HCT116 (cell line): ENCODE measurements around the gene NGEF. TPM values are rescaled to one million over a fixed set of nuclear protein-coding genes. Genes with fewer than 3 reads are reported as not detected.

Experiments used
- ATAC-seq: fragments of 200-7000 bp; cut with Tn5 transposase; 2 replicates; pipeline ENCODE4 v1.9.1; 2020; ENCODE audit warnings: mild to moderate bottlenecking, moderate library complexity
- BruUV-seq: library from RNA; stranded (reverse); fragments of 400-500 nt; replicated peaks from 2 replicates; lab custom pipeline; 2021; lab: Mats Ljungman, UMichigan
- CTCF ChIA-PET: fragments of 300-600 bp; sonication (Branson Sonifier 250); formaldehyde crosslinking; loops from one replicate; lab custom pipeline; 2021; ENCODE audit warnings: antibody characterized with exemption; lab: Charles Lee
- POLR2A ChIA-PET: fragments of 300-600, 350-600 bp; sonication (Branson Sonifier 250); formaldehyde crosslinking; loops from one replicate; lab custom pipeline; 2021; ENCODE audit warnings: antibody characterized with exemption; lab: Charles Lee
- RAD21 ChIA-PET, 2 experiments: fragments of 300-600 bp; sonication (Branson Sonifier 250); formaldehyde crosslinking; loops; one replicate each; lab custom pipeline; 2023; ENCODE audit warnings: low total read pairs in 2 of 2; ENCODE audit not compliant: uncharacterized antibody in 2 of 2, unreplicated experiment in 2 of 2, low non-redundant PET in 1 of 2; lab: Charles Lee
- DNase-seq: peaks from one replicate; pipeline ENCODE4 v3.0.0-alpha.2; 2010; ENCODE audit warnings: low read depth, low spot score
- H2AFZ ChIP-seq: fragments of 200-600 bp; shearing (Covaris generic), sonication (generic); 2 replicates; pipeline ENCODE4 v1.6.1; 2017; ENCODE audit warnings: low read depth, mixed run types, mixed read lengths, antibody characterized with exemption, low read length; ENCODE audit not compliant: poor library complexity, severe bottlenecking
- H3K27ac ChIP-seq: 2 replicates; pipeline ENCODE4 v1.5.1; 2012; ENCODE audit warnings: low read depth, low read length
- H3K27me3 ChIP-seq: fragments of 200-600 bp; sonication (generic); 2 replicates; pipeline ENCODE4 v1.6.1; 2016; ENCODE audit warnings: mixed run types, low read length, mixed read lengths; ENCODE audit not compliant: insufficient read depth
- H3K36me3 ChIP-seq, 2 experiments: fragments of 200-500 bp in 1 of 2; fragments of 200-600 bp in 1 of 2; sonication (Bioruptor generic) in 1 of 2; sonication (generic) in 1 of 2; 2 replicates each; pipeline versions ENCODE4 v1.5.1 to v1.6.1; 2014 to 2016; ENCODE audit warnings: low read length in 2 of 2, inconsistent platforms in 1 of 2, mixed read lengths in 1 of 2, mixed run types in 1 of 2; ENCODE audit not compliant: insufficient read depth in 2 of 2, control insufficient read depth in 1 of 2
- H3K4me1 ChIP-seq, 2 experiments: fragments of 200-600 bp in 1 of 2; sonication (generic) in 1 of 2; 2 replicates each; pipeline versions ENCODE4 v1.5.1 to v1.6.1; 2012 to 2017; ENCODE audit warnings: low read length in 2 of 2, inconsistent platforms in 1 of 2, mild to moderate bottlenecking in 1 of 2, mixed read lengths in 1 of 2, mixed run types in 1 of 2, moderate library complexity in 1 of 2; ENCODE audit not compliant: insufficient read depth in 2 of 2, control insufficient read depth in 1 of 2
- H3K4me2 ChIP-seq: fragments of 200-600 bp; sonication (generic); 2 replicates; pipeline ENCODE4 v1.6.1; 2017; ENCODE audit warnings: mixed run types, low read length, mixed read lengths
- H3K4me3 ChIP-seq, 2 experiments: fragments of 200-600 bp in 1 of 2; sonication (generic) in 1 of 2; replicated peaks in 1 of 2; 2 replicates each; pipeline ENCODE4 v1.5.1; 2011 to 2016; ENCODE audit warnings: low read length in 2 of 2, control low read depth in 1 of 2, low read depth in 1 of 2, mild to moderate bottlenecking in 1 of 2, mixed read lengths in 1 of 2, mixed run types in 1 of 2
- H3K79me2 ChIP-seq: fragments of 200-600 bp; sonication (generic); 2 replicates; pipeline ENCODE4 v1.6.1; 2017; ENCODE audit warnings: mild to moderate bottlenecking, mixed run types, low read length, moderate library complexity, mixed read lengths; ENCODE audit not compliant: insufficient read depth
- H3K9ac ChIP-seq: fragments of 200-600 bp; sonication (generic); 2 replicates; pipeline ENCODE4 v1.6.1; 2016; ENCODE audit warnings: low read length, mixed read lengths
- H3K9me2 ChIP-seq: fragments of 200-600 bp; sonication (generic), shearing (Covaris generic); 2 replicates; pipeline ENCODE4 v1.6.1; 2017; ENCODE audit warnings: mixed run types, mild to moderate bottlenecking, moderate library complexity; ENCODE audit not compliant: insufficient read depth
- H3K9me3 ChIP-seq, 2 experiments: fragments of 200-500 bp in 1 of 2; fragments of 200-600 bp in 1 of 2; sonication (Bioruptor generic) in 1 of 2; sonication (generic) in 1 of 2; 2 replicates each; pipeline ENCODE4 v1.6.1; 2014 to 2017; ENCODE audit warnings: low read length in 2 of 2, mixed read lengths in 2 of 2, inconsistent platforms in 1 of 2, low read depth in 1 of 2, mild to moderate bottlenecking in 1 of 2, mixed run types in 1 of 2, moderate library complexity in 1 of 2; ENCODE audit not compliant: control insufficient read depth in 1 of 2, insufficient read depth in 1 of 2
- H4K20me1 ChIP-seq: fragments of 200-600 bp; sonication (generic), shearing (Covaris generic); 2 replicates; pipeline ENCODE4 v1.6.1; 2017; ENCODE audit warnings: mixed run types, mild to moderate bottlenecking, moderate library complexity; ENCODE audit not compliant: insufficient read depth
- CBX3 ChIP-seq: IDR thresholded peaks from 2 replicates; pipeline ENCODE4 v1.6.1; 2012; ENCODE audit warnings: low read depth
- CEBPB ChIP-seq: IDR thresholded peaks from 2 replicates; pipeline ENCODE4 v1.6.1; 2012; ENCODE audit warnings: low read depth
- EGR1 ChIP-seq: IDR thresholded peaks from 2 replicates; pipeline ENCODE4 v1.6.1; 2012; ENCODE audit warnings: low read depth
- ELF1 ChIP-seq: IDR thresholded peaks from 2 replicates; pipeline ENCODE4 v1.6.1; 2012; ENCODE audit warnings: low read depth, borderline replicate concordance
- FOSL1 ChIP-seq: IDR thresholded peaks from 2 replicates; pipeline ENCODE4 v1.6.1; 2012; ENCODE audit warnings: low read depth
- JUND ChIP-seq: IDR thresholded peaks from 2 replicates; pipeline ENCODE4 v1.6.1; 2012
- POLR2A ChIP-seq: IDR thresholded peaks from 2 replicates; pipeline ENCODE4 v1.7.0; 2011; ENCODE audit warnings: borderline replicate concordance; ENCODE audit not compliant: insufficient read depth, insufficient read length; ENCODE audit errors: extremely low read depth
- RAD21 ChIP-seq: IDR thresholded peaks from 2 replicates; pipeline ENCODE4 v1.6.1; 2012; ENCODE audit warnings: low read depth, mild to moderate bottlenecking
- SP1 ChIP-seq: IDR thresholded peaks from 2 replicates; pipeline ENCODE4 v1.6.1; 2012; ENCODE audit warnings: low read depth
- TCF7L2 ChIP-seq: IDR thresholded peaks from 2 replicates; pipeline ENCODE4 v1.7.0; 2011; ENCODE audit warnings: borderline replicate concordance, inconsistent platforms; ENCODE audit not compliant: insufficient read depth, insufficient read length; ENCODE audit errors: extremely low read depth
- YY1 ChIP-seq: IDR thresholded peaks from 2 replicates; pipeline ENCODE4 v1.6.1; 2011; ENCODE audit warnings: low read length, low read depth, moderate library complexity, mild to moderate bottlenecking; ENCODE audit not compliant: insufficient replicate concordance; ENCODE audit errors: extremely low read depth
- ZNF274 ChIP-seq: fragments of 200-500 bp; sonication (Bioruptor generic); IDR thresholded peaks from 2 replicates; pipeline ENCODE4 v1.6.1; 2014; ENCODE audit warnings: mild to moderate bottlenecking, low read depth, low read length, inconsistent platforms
- intact Hi-C: fragments of 100-400 bp; cut with micrococcal nuclease; formaldehyde crosslinking; loops from 2 replicates; pipeline ENCODE4 v1.10.0; 2022
- total RNA-seq: library from RNA; stranded (reverse); gene quantifications from one replicate; pipeline ENCODE4 v1.2.1, GENCODE V29; 2021; ENCODE audit not compliant: unreplicated experiment
- TF ChIP-seq, protein P1 (sequence below): IDR thresholded peaks from 2 replicates; pipeline ENCODE4 v1.6.1; 2012
- TF ChIP-seq, protein P2 (sequence below): IDR thresholded peaks from 2 replicates; pipeline ENCODE4 v1.6.1; 2012
- TF ChIP-seq, protein P3 (sequence below), 3 experiments: fragments of 200-600 bp in 1 of 3; sonication (generic) in 1 of 3; IDR thresholded peaks in 2 of 3; conservative IDR thresholded peaks in 1 of 3; 2 replicates each; pipeline ENCODE4 v1.5.1; 2012 to 2017; ENCODE audit warnings: low read depth in 2 of 3, low read length in 2 of 3, antibody characterized with exemption in 1 of 3, borderline replicate concordance in 1 of 3, control low read depth in 1 of 3, mild to moderate bottlenecking in 1 of 3, mixed read lengths in 1 of 3, mixed run types in 1 of 3, moderate library complexity in 1 of 3; ENCODE audit not compliant: insufficient read depth in 1 of 3

Gene NGEF
- total RNA-seq, 1 experiment from 2014 or later, result 12.6 TPM

DNA sequence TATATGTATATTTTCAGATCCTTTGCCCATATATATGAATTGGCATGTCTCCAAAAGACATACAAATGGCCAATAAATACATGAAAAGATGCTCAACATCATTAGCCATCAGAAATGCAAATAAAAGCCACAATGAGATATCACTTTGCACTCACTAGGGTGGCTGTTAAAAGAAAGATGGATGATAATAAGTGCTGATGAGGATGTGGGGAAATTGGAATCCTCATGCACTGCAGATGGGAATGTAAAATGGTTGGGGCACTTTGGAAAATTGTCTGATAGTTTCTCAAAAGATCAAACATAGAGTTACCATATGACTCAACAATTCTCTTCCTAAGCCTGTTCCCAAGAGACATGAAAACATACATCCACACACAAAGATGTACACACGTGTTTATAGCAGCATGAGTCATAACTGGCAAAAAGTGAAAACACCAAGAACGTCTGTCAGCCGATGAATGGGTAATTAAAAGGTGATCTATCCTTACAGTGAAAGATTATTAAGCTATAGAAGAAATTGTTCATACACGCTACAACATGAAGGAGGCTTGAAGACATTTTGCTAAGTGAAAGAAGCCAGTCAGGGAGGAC lies 19.7 kb downstream of the NGEF start:
- ATAC-seq, result no peak
- H3K9ac ChIP-seq, result no peak overlapping the region
- peak overlapping the region; percentile 2 for H2AFZ ChIP-seq
- H3K36me3 ChIP-seq, result no peaks in the 10 kb centered on the region
- ChIA-PET CTCF (no interaction called here), RAD21 (no interaction called here), POLR2A (no interaction called here)
- H3K79me2 ChIP-seq, result no peaks in the 10 kb centered on the region
- BruUV-seq, result no TSS peak
- no peaks in the 10 kb centered on the region for H3K27me3 ChIP-seq
- TF ChIP-seq, protein P1, sequence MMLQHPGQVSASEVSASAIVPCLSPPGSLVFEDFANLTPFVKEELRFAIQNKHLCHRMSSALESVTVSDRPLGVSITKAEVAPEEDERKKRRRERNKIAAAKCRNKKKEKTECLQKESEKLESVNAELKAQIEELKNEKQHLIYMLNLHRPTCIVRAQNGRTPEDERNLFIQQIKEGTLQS, result no peak
- TF ChIP-seq YY1, result no peak
- TF ChIP-seq SP1, result no peak
- no peak for TF ChIP-seq POLR2A
- no peak for TF ChIP-seq ELF1
- H3K9me2 ChIP-seq, result no peaks in the 10 kb centered on the region
- peaks cover 10 to 17% of the 10 kb centered on the region in 2 experiments for H3K4me1 ChIP-seq
- intact Hi-C loops, result no loop called here
- H4K20me1 ChIP-seq, result no peaks in the 10 kb centered on the region
- no peak overlapping the region for H3K27ac ChIP-seq
- no peak overlapping the region for H3K4me3 ChIP-seq
- no peak overlapping the region for H3K4me2 ChIP-seq
- no peak for DNase-seq
- H3K9me3 ChIP-seq, result no peaks in the 10 kb centered on the region

DNA sequence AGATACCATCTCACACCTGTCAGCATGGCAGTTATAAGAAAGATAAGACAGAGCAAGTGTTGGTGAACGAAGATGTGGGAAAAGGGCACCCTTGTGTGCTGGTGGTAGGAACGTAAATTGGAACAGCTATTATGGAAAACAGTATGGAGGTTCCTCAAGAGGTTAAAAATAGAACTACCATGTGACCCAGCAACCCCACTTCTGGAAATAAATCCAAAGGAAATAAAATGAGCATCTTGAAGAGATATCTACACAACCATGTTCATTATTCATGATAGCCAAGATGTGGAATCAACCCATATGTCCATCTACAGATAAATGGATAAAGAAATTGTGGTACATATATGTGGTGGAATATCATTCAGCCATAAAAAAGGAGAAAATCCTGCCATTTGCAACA lies 26.9 kb downstream of the NGEF start:
- no TSS peak for BruUV-seq
- RAD21 ChIA-PET, result no interaction called here

More for the DNA sequence above, 26.9 kb downstream of the NGEF start:
- H3K79me2 ChIP-seq, result no peaks in the 10 kb centered on the region
- no peak overlapping the region for H3K4me2 ChIP-seq
- no peak overlapping the region for H3K4me3 ChIP-seq
- H3K9ac ChIP-seq, result no peak overlapping the region
- POLR2A ChIA-PET, result no interaction called here
- no peaks in the 10 kb centered on the region for H3K9me2 ChIP-seq
- H3K27ac ChIP-seq, result no peak overlapping the region
- no peak overlapping the region for H2AFZ ChIP-seq
- CTCF ChIA-PET, result no interaction called here
- 0 out of 4 replicates have a peak, but pooled peaks cover 0 to 4% of the 10 kb centered on the region in 2 experiments for H3K9me3 ChIP-seq
- TF ChIP-seq, protein P2, sequence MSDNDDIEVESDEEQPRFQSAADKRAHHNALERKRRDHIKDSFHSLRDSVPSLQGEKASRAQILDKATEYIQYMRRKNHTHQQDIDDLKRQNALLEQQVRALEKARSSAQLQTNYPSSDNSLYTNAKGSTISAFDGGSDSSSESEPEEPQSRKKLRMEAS, result no peak
- TF ChIP-seq, protein P3, sequence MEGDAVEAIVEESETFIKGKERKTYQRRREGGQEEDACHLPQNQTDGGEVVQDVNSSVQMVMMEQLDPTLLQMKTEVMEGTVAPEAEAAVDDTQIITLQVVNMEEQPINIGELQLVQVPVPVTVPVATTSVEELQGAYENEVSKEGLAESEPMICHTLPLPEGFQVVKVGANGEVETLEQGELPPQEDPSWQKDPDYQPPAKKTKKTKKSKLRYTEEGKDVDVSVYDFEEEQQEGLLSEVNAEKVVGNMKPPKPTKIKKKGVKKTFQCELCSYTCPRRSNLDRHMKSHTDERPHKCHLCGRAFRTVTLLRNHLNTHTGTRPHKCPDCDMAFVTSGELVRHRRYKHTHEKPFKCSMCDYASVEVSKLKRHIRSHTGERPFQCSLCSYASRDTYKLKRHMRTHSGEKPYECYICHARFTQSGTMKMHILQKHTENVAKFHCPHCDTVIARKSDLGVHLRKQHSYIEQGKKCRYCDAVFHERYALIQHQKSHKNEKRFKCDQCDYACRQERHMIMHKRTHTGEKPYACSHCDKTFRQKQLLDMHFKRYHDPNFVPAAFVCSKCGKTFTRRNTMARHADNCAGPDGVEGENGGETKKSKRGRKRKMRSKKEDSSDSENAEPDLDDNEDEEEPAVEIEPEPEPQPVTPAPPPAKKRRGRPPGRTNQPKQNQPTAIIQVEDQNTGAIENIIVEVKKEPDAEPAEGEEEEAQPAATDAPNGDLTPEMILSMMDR (IDR thresholded peaks at IDR 0.05 in 2 of 3, conservative IDR thresholded peaks at IDR 0.05 in 1 of 3; ENCODE audit: borderline replicate concordance in 1 of 3, insufficient read depth in 1 of 3, low read depth in 2 of 3, low read length in 2 of 3), result no peak
- TF ChIP-seq YY1, result no peak
- no peak for TF ChIP-seq SP1
- TF ChIP-seq RAD21, result no peak
- TF ChIP-seq CEBPB, result no peak
- no peak for TF ChIP-seq ZNF274
- TF ChIP-seq JUND, result no peak
- no peak for TF ChIP-seq FOSL1
- no peak for TF ChIP-seq CBX3
- TF ChIP-seq EGR1, result no peak
- TF ChIP-seq, protein P1, result no peak
- no peak for TF ChIP-seq ELF1
- TF ChIP-seq TCF7L2, result no peak
- ATAC-seq (no peak), DNase-seq (no peak)
- H3K27me3 ChIP-seq, result no peaks in the 10 kb centered on the region; the same call in 1 of the 2 replicates
- H3K36me3 ChIP-seq, result no peaks in the 10 kb centered on the region
- intact Hi-C loops, result loop anchor here (5.0 kb wide), 1 partner anchor 94 kb away; no protein-coding TSS in a partner anchor
- H4K20me1 ChIP-seq, result no peaks in the 10 kb centered on the region
- H3K4me1 ChIP-seq, result peaks cover 40 to 52% of the 10 kb centered on the region in 2 experiments
